Glomerular endothelial cell (primary cell): Measurements from ENCODE around the gene HOXC6. TPM values are rescaled to one million over a fixed set of nuclear protein-coding genes. Genes with fewer than 3 reads are reported as not detected.

Experiments used
- DNase-seq: peaks from one replicate; pipeline ENCODE4 v3.0.0-alpha.2; 2011; ENCODE audit warnings: low read depth, low spot score; ENCODE audit errors: extremely low read depth
- total RNA-seq: library from RNA; depleted of rRNA; stranded (reverse); fragments of >200 nt; gene quantifications from 2 replicates; pipeline ENCODE4 v1.2.3, GENCODE V29; 2015

HOXC6 gene
- total RNA-seq, 1 donor from 2014 or later: 0.70 TPM

DNA sequence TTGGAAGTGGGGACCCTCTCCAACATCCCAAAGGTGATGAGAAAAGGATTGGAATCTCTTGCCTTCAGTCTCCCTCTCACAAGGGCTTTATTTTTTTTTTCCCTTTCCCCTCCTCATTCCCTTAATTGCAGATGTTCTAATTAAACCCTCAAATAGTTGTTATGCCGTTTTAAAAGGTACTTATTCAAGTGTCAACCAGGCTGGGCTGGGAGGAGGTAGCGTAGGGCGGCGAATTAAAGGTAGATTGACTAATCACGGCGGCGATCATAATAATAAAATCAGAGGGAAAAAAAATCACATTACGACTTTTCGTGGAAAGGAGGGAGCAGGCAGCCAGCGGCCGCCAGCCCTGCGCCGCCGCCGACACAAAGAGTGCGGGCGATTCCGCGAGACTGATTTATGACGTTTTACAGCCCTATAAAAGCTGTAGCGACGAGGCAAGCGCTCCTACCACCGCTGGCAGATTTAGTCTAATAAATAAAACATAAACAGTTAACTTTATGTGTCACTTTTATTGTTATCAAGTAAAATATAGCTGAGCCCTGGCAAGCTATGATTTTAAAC is 23.7 kb downstream of the HOXC6 start:
- DNase-seq: no peak

DNA sequence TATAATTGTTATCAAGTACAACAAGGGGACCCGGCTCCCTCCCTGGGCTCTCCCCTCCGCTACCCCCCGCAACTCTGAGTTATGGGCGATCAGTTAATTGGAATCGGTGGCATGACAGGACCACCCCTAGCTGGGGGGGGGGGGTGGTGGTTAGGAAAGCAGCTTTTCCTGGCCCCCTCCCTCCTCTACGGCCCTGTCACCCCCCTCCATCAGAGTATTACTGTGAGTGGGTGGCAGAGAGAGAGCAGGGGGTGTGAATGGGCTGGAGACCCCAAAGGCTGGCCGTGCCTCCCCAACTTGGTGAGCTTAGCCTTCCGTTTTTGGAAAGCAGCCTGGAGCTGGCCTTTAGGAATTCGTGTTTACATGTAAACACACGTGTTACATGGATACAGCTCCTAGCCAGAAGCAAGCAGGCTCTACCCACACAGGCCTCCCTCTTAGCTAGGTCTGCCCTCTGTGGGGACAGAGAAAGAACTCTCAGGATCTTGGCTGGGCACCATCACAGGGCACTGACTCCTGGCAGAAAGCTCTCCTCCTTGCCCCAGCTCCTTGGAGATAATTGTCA is 24.3 kb downstream of the HOXC6 start:
- DNase-seq: no peak

DNA sequence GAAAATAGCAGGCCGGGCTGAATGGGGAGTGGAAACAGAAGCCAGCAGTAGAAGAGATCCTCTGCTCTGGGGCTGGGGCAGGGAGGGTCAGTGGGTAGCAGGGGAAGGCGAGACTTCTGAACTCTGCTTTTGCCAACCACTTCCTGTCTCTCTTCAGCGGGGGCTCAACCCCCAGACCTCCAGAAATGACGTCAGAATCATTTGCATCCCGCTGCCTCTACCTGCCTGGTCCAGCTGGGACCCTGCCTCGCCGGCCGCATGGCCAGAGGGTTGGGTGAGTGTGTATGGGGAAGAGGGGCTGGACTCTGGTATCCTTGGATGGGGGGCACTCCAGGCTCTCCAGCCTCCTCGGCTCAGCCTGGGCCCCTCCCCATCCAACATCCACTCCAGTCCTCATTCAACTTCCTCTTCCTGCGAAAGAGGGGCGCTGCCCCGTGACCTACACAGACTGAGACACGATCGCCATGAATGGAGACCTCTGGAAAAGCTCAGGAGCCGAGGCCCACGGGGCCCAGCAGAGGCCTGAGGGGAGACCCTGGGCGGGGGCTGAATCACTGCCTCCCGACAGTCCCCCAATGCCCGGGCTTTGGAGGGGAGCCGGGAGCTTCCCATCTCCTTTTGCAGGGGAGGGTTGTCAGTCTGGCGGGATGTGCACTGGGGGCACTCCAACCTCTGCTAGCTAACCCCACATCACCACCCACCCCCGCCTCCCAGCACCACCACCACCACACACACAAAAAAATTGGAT is 24.9 kb downstream of the HOXC6 start:
- no peak for DNase-seq

GRCh38 chr12:54053751-54054741 is 25.8 kb downstream of the HOXC6 start, which contains the start of gene HOXC4:
TSS of gene HOXC4 (plus strand) at chr12:54053835. CDS start at chr12:54053923, 88 bp downstream.
- no peak for DNase-seq

DNA sequence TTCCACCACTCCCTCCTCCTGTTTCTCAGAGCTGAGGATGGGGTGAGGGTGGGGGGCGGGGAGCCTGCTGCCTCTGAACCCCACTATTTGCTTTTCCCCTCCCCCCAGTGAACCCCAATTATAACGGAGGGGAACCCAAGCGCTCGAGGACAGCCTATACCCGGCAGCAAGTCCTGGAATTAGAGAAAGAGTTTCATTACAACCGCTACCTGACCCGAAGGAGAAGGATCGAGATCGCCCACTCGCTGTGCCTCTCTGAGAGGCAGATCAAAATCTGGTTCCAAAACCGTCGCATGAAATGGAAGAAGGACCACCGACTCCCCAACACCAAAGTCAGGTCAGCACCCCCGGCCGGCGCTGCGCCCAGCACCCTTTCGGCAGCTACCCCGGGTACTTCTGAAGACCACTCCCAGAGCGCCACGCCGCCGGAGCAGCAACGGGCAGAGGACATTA is 26.5 kb downstream of the HOXC6 start:
- DNase-seq: no peak

DNA sequence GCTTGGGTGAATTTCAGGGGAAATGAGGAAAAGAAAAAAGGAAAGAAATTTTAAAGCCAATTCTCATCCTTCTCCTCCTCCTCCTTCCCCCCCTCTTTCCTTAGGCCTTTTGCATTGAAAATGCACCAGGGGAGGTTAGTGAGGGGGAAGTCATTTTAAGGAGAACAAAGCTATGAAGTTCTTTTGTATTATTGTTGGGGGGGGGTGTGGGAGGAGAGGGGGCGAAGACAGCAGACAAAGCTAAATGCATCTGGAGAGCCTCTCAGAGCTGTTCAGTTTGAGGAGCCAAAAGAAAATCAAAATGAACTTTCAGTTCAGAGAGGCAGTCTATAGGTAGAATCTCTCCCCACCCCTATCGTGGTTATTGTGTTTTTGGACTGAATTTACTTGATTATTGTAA is 27.3 kb downstream of the HOXC6 start:
- DNase-seq: no peak

DNA sequence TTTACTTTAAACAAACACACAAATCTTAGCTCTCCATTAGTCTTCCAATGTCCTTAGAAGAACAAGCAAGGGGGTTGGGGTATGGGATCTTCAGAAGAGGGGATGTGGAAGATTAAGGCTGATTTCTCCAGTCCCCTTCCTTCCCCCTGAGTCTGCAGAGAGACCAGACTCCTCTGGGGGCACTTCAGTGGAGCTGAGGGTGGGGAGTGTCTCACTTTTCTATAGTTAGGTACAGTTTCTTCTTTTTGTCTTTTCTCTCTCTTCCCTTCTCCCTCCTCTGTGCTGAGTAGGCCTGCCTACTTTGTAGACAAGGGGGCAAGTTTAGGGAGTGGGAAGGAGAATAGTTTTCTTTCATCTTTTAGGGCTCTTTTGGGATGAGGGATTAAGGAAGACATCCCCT is 27.9 kb downstream of the HOXC6 start:
- no peak for DNase-seq

GRCh38 chr12:54058128-54058768 is 30.0 kb downstream of the HOXC6 start:
- DNase-seq: no peak

- DNase-seq: no peak
Observed at GRCh38 chr12:54059668-54060067, 31.4 kb downstream of the HOXC6 start.

GRCh38 chr12:54060174-54060974 is 32.1 kb downstream of the HOXC6 start:
- DNase-seq: no peak

GRCh38 chr12:54060975-54061778 is 32.9 kb downstream of the HOXC6 start:
- DNase-seq: no peak

- DNase-seq: no peak
Observed at GRCh38 chr12:54065677-54066076, 37.4 kb downstream of the HOXC6 start.

GRCh38 chr12:54066408-54066807 is 38.2 kb downstream of the HOXC6 start:
- DNase-seq: no peak

DNA sequence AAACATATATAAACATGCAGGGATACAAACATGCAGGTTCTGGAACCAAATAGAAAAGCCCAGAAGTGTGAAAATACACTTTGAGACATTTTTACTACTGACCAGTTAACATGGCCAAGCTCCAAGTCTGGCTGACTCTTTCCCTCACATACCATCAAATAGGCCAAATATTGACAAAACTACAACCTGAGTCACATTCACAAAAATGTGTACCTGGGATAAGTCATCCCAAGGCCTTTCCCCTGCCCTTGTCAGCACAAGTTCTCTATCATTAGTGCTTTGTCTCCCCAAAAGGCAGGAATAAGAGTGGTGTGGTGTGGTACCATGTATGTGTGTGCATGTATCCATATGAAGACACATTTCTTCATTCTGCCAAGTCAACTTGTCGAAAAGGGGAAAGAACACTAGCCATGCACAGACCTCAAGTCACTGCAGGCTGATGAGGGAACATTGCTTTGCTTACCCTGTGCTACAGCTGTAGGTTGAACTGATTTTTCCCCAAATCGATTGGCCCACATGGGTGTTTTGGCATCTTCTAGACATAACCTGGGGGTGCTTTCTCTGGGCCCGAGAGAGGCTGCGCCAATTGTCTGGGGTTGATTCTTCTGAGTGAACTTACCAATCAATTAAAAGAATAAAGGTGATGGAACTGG is 40.3 kb downstream of the HOXC6 start:
- DNase-seq: no peak

- no peak for DNase-seq
Observed at GRCh38 chr12:54071942-54072341, 43.7 kb downstream of the HOXC6 start.

- DNase-seq: no peak
Observed at GRCh38 chr12:54074308-54074707, 46.1 kb downstream of the HOXC6 start.

- no peak for DNase-seq
Observed at GRCh38 chr12:54075409-54075808, 47.2 kb downstream of the HOXC6 start.

DNA sequence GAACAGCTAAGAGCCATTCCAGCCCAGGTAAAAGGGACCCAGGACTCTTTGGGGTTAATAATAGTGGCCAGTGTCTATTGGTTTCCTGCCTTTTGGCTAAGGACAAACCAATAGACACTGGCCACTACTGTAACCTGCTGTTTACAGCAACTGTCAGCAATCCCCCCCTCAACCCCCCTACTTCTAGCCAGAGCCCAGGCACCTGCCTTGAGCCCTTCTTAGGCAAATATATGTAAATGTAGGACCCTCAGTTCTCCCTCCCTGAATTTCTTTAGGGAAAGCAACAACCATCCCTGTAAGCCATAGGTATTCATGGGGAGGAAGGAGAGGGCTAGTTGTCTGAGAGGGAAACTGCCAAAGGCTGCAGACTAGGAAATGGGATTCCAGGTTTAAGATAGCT is 47.7 kb downstream of the HOXC6 start:
- no peak for DNase-seq
